B cell (primary cell): ENCODE data around the gene SLC22A2.
"Not testable (repeated sequence)": the region's sequence is repeated elsewhere in the genome, so short reads cannot be mapped to it uniquely, and the experiment has no call there.

ENCODE experiments used
- EZH2 ChIP-seq: IDR thresholded peaks from 2 replicates; pipeline ENCODE4 v1.6.1; 2012; ENCODE audit warnings: borderline replicate concordance, low read depth, mild to moderate bottlenecking, moderate library complexity, low read length; ENCODE audit not compliant: insufficient read depth, poor library complexity, severe bottlenecking
- TF ChIP-seq, protein P1 (sequence below): fragments of 200-600 bp; IDR thresholded peaks from one replicate; pipeline ENCODE4 v1.8.0; 2022; ENCODE audit warnings: antibody characterized with exemption, mild to moderate bottlenecking

- TF ChIP-seq, protein P1, sequence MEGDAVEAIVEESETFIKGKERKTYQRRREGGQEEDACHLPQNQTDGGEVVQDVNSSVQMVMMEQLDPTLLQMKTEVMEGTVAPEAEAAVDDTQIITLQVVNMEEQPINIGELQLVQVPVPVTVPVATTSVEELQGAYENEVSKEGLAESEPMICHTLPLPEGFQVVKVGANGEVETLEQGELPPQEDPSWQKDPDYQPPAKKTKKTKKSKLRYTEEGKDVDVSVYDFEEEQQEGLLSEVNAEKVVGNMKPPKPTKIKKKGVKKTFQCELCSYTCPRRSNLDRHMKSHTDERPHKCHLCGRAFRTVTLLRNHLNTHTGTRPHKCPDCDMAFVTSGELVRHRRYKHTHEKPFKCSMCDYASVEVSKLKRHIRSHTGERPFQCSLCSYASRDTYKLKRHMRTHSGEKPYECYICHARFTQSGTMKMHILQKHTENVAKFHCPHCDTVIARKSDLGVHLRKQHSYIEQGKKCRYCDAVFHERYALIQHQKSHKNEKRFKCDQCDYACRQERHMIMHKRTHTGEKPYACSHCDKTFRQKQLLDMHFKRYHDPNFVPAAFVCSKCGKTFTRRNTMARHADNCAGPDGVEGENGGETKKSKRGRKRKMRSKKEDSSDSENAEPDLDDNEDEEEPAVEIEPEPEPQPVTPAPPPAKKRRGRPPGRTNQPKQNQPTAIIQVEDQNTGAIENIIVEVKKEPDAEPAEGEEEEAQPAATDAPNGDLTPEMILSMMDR = not testable (repeated sequence)
- TF ChIP-seq EZH2 = not testable (repeated sequence)
Measured at GRCh38 chr6:160236235-160236872, 22.3 kb downstream of the SLC22A2 start.
